HG02973 (cell line): ENCODE data around the gene COL1A2.

ENCODE experiments used
- ATAC-seq: cut with Tn5 transposase; IDR thresholded peaks from one replicate; pipeline ENCODE4 v1.9.1; 2021; ENCODE audit warnings: moderate library complexity; ENCODE audit not compliant: unreplicated experiment

COL1A2 gene

GRCh38 chr7:94476251-94476840 lies 81.7 kb downstream of the COL1A2 start:
- no peak for ATAC-seq

- ATAC-seq: no peak
These were observed 83.2 kb downstream of the COL1A2 start for GRCh38 chr7:94477878-94478277.

- ATAC-seq: no peak
These were observed 84.0 kb downstream of the COL1A2 start for GRCh38 chr7:94478648-94479214.
